Heart left ventricle (tissue), 16 donors: Measurements from ENCODE around the gene TMCO5A. TPM values are rescaled to one million over a fixed set of nuclear protein-coding genes. Genes with fewer than 3 reads are reported as not detected.

Experiments
- ATAC-seq, 4 donors: fragments of 200-7000 bp; cut with Tn5 transposase; one replicate each; pipeline ENCODE4 v1.9.1; 2020 to 2022; ENCODE audit warnings: moderate library complexity in 4 of 4, mild to moderate bottlenecking in 3 of 4, moderate number of reproducible peaks in 1 of 4
- DNase-seq, 5 donors: peaks; one replicate each; pipeline ENCODE4 v3.0.0-alpha.2; 2020
- H3K27ac ChIP-seq, 12 donors: fragments of 200-600 bp; sonication (generic) in 4 of 12; one replicate each; pipeline versions ENCODE4 v1.5.0 to v1.8.0; 2016 to 2022; ENCODE audit warnings: mild to moderate bottlenecking in 2 of 12
- H3K27me3 ChIP-seq, 9 donors: fragments of 200-600 bp; sonication (generic) in 2 of 9; one replicate each; pipeline versions ENCODE4 v1.5.1 to v1.8.0; 2016 to 2022; ENCODE audit warnings: mild to moderate bottlenecking in 3 of 9
- H3K36me3 ChIP-seq, 9 donors: fragments of 200-600 bp; sonication (generic) in 2 of 9; one replicate each; pipeline versions ENCODE4 v1.5.0 to v1.8.0; 2018 to 2022; ENCODE audit warnings: mild to moderate bottlenecking in 2 of 9
- H3K4me1 ChIP-seq, 12 donors: fragments of 200-600 bp; sonication (generic) in 4 of 12; one replicate each; pipeline versions ENCODE4 v1.5.0 to v1.8.0; 2016 to 2022; ENCODE audit warnings: mild to moderate bottlenecking in 3 of 12
- H3K4me3 ChIP-seq, 12 donors: fragments of 200-600 bp; sonication (generic) in 4 of 12; one replicate each; pipeline versions ENCODE4 v1.5.0 to v1.8.0; 2017 to 2022; ENCODE audit warnings: mild to moderate bottlenecking in 9 of 12, moderate library complexity in 4 of 12
- H3K9me3 ChIP-seq, 12 donors: fragments of 200-600 bp; sonication (generic) in 4 of 12; one replicate each; pipeline versions ENCODE4 v1.5.0 to v1.8.0; 2016 to 2022; ENCODE audit warnings: mild to moderate bottlenecking in 1 of 12
- CTCF ChIP-seq, 12 donors: fragments of 200-600 bp; sonication (generic) in 4 of 12; IDR thresholded peaks; one replicate each; pipeline versions ENCODE4 v1.5.0 to v1.8.0; 2018 to 2022; ENCODE audit warnings: antibody characterized with exemption in 12 of 12, mild to moderate bottlenecking in 5 of 12
- POLR2A ChIP-seq, 2 donors: fragments of 450-650 bp; IDR thresholded peaks; one replicate each; pipeline ENCODE4 v1.6.1; 2017; ENCODE audit warnings: antibody characterized with exemption in 2 of 2, mild to moderate bottlenecking in 2 of 2, moderate library complexity in 2 of 2
- WGBS, 4 donors: extraction: QIAGEN DNeasy Blood & Tissue Kit in 2 of 4; methylation state at CpG; one replicate each; pipeline versions ENCODE4 v1.1.5 to v1.1.7; 2013 to 2018; 5-methylcytosine and 5-hydroxymethylcytosine counted together
- intact Hi-C, 10 donors: fragments of 100-400 bp; cut with DNase I; formaldehyde crosslinking; loops; one replicate each; pipeline versions ENCODE4 v1.11.1 to v1.14.2; 2022
- polyA plus RNA-seq, 2 donors: library from polyadenylated mRNA; stranded (reverse); fragments of 200-250 nt; gene quantifications; one replicate each; pipeline ENCODE4 v1.2.3, GENCODE V29; 2013
- total RNA-seq, 9 donors: library from RNA; depleted of rRNA in 2 of 9; stranded (reverse); fragments of >200 nt in 2 of 9; fragmentation: NEBNext Ultra II Directional in 3 of 9; extraction: Animal tissue kit (Norgen Biotek cat#: 25700) in 3 of 9; gene quantifications; one replicate each; pipeline versions ENCODE4 v1.1.0 to v1.2.4, GENCODE V29; 2016 to 2023
- donor health status: ischemic (EF 13 %, LVEDD 7.1; RV severe dilation, severe dysfunction).
- donor health status: healthy with polysubstance abuse.
- donor health status: DM: no; HTN: yes; CAD: no.
- donor health status: DM: no; HTN: no; CAD: no.
- donor health status: ischemic (EF 25% LVEDD 6.9; RV normal size, moderate dysfunction).
- donor health status: ischemic (EF 25% LVEDD 5.7; RV mildly dilated, moderate dysfunction).
- donor health status: healthy.
- donor health status: DM: yes; HTN: yes; CAD: no.
- donor health status: ischemic (EF 35%, LVEDD 5.7; RV mildly dilated, moderate dysfunction).
- donor health status: nonischemic (EF 11% LVEDD 7.7; RV severe dilation, severe dysfunction).
- donor health status: DM: yes; HTN: yes; CAD: no.
- donor health status: PGD.
- donor health status: ischemic (EF 29% LVEDD 5.4; RV normal size, mild dysfunction).
- donor health status: nonischemic (EF 23%, LVEDD 6.1; RV moderate dilation, normal function).

TMCO5A gene
- total and polyA plus RNA-seq, 11 donors, result not detected

- H3K4me3 ChIP-seq, result no peak overlapping the region
- WGBS, 4 donors, result 14 to 24% (median 17%) methylated on average over 8 of the region's 8 CpGs
- H3K36me3 ChIP-seq, result no peaks in the 10 kb centered on the region
- DNase-seq (peak in 1 of 5 donors; percentile 25), ATAC-seq (peak; percentile 69 to 85 (median 77))
- H3K27ac ChIP-seq, result no peak overlapping the region
- TF ChIP-seq POLR2A (IDR thresholded peaks at IDR 0.05) (no peak), CTCF (IDR thresholded peaks at IDR 0.05) (peak; percentile 51 to 78 (median 66))
- H3K9me3 ChIP-seq, result peaks cover 0 to 7% (median 0%) of the 10 kb centered on the region in 12 donors
- H3K27me3 ChIP-seq, result no peaks in the 10 kb centered on the region
- intact Hi-C loops, result loop anchor here in 9 of 10 donors (1.0 to 10.0 kb wide), 13 partner anchors 359 to 699 kb away; no protein-coding TSS in a partner anchor
- peaks cover 0 to 11% (median 0%) of the 10 kb centered on the region in 12 donors for H3K4me1 ChIP-seq
Measured at GRCh38 chr15:37995461-37996347, 61.3 kb downstream of the TMCO5A start.
